Brain microvascular endothelial cell (primary cell): ENCODE measurements around the gene GINS1.

Experiments
- DNase-seq: peaks from one replicate; pipeline ENCODE4 v3.0.0-alpha.2; 2020
- H3K27ac ChIP-seq: fragments of 250-450 bp; sonication (Bioruptor Pico); 2 replicates; pipeline ENCODE4 v1.5.1; 2020; ENCODE audit warnings: mild to moderate bottlenecking, moderate library complexity
- H3K27me3 ChIP-seq: fragments of 250-450 bp; sonication (Bioruptor Pico); replicated peaks from 2 replicates; pipeline ENCODE4 v1.5.1; 2020; ENCODE audit warnings: mild to moderate bottlenecking
- H3K36me3 ChIP-seq: fragments of 250-450 bp; sonication (Bioruptor Pico); replicated peaks from 2 replicates; pipeline ENCODE4 v1.5.1; 2020; ENCODE audit warnings: mild to moderate bottlenecking
- H3K4me3 ChIP-seq: 2 replicates; pipeline ENCODE4 v1.5.1; 2011; ENCODE audit warnings: low read depth, mild to moderate bottlenecking, control low read depth, low read length, moderate library complexity
- CTCF ChIP-seq: IDR thresholded peaks from 2 replicates; pipeline ENCODE4 v1.5.1; 2011; ENCODE audit warnings: low read depth, mild to moderate bottlenecking, moderate library complexity, low read length, control low read depth, inconsistent platforms; ENCODE audit errors: missing control alignments
- in situ Hi-C: cut with HindIII; loops from 2 replicates; pipeline ENCODE4 v1.10.0; 2017; ENCODE audit warnings: low sequenced_read_pairs, low pct_ligation_motif_present

The GINS1 gene

GRCh38 chr20:25453035-25453810, 45.8 kb downstream of the GINS1 start:
- in situ Hi-C loops = no loop called here
- H3K36me3 ChIP-seq = no peaks in the 10 kb centered on the region
- H3K4me3 ChIP-seq = no peak overlapping the region
- DNase-seq = no peak
- H3K27ac ChIP-seq = no peak overlapping the region
- H3K27me3 ChIP-seq = no peaks in the 10 kb centered on the region
- no peak for TF ChIP-seq CTCF

DNA sequence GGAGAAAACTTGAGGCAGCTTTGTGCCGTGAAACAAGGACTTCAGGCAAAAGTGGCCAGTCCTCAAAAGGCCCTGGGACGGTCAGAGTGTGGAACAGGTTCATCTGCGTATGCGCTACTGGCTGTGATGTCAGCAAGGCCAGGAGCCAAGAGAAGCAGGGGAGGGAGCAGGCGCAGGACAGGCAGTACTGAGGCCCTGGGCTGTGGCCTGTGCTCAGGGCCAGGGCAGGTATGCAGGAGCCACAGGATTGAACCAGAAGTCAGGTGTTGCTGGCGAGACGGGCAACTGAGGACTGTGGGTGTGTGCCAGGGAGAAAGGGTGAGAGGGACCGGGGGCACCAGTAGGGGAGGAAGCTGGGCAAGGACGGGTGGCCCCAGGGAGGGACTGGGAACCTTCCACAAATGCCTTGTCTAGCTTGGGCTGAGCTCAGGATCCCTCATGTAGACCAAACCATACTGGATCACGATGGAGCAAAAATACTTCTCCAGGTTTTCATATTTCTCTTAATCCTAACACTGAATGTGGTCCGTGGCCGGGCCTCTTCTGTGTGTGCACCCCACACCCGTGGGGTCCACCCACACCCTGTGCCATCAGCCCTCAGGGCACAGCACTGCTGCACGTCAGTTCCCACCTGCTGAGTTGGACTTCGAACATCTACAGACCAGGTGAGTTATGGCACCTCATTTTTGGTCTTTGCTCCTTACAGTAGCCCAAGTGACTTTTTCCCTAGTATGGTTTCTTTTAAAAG, 46.9 kb downstream of the GINS1 start:
- Histone ChIP-seq H3K27me3 (no peaks in the 10 kb centered on the region), H3K4me3 (no peak overlapping the region), H3K27ac (no peak overlapping the region), H3K36me3 (no peaks in the 10 kb centered on the region)
- TF ChIP-seq CTCF = no peak
- in situ Hi-C loops = no loop called here
- no peak for DNase-seq

DNA sequence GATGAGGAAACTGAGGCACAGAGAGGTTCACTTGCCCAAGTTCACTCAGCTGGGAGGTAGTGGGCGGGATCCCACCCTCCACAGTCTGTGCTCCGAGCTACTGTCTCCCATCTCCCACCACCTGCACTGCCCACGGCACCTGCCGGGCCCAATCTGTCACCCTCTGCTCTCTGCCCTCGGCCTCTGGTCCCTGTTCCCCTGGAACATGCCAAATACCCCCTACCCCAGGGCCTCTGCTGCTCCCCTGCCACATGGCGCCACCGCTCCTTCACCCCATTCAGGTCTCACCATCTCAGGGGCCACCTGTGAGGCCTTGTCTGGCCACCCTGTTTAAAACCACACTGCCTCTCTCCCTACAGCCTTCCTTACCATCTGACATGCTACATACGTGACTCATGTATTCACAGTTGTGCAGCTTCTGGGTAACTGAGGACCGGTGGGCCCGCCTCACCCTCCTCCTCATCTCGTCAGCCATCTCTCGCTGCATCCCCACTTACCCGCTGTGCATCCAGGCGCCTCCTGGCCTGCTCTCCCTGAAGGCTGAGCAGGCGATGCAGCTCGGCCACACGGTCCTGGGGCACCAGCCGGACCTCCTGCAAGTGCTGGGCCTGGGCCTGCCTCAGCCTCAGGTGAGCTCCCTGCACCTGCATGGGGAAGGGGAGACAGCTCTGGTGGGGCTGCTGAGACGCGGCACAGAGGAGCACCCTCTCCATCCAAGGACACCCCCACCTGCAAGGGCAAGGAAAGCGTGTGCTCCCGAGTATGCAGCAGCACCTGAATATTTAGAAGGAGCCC, 50.6 kb downstream of the GINS1 start:
- Histone ChIP-seq H3K36me3 (no peaks in the 10 kb centered on the region), H3K4me3 (no peak overlapping the region), H3K27ac (no peak overlapping the region), H3K27me3 (no peaks in the 10 kb centered on the region)
- DNase-seq = no peak
- in situ Hi-C loops = no loop called here
- TF ChIP-seq CTCF = no peak

GRCh38 chr20:25459111-25459830, 51.8 kb downstream of the GINS1 start:
- peaks cover 3% of the 10 kb centered on the region for H3K36me3 ChIP-seq
- no peak for TF ChIP-seq CTCF
- in situ Hi-C loops = no loop called here
- H3K27me3 ChIP-seq = no peaks in the 10 kb centered on the region
- DNase-seq = no peak
- no peak overlapping the region for H3K4me3 ChIP-seq
- no peak overlapping the region for H3K27ac ChIP-seq

DNA sequence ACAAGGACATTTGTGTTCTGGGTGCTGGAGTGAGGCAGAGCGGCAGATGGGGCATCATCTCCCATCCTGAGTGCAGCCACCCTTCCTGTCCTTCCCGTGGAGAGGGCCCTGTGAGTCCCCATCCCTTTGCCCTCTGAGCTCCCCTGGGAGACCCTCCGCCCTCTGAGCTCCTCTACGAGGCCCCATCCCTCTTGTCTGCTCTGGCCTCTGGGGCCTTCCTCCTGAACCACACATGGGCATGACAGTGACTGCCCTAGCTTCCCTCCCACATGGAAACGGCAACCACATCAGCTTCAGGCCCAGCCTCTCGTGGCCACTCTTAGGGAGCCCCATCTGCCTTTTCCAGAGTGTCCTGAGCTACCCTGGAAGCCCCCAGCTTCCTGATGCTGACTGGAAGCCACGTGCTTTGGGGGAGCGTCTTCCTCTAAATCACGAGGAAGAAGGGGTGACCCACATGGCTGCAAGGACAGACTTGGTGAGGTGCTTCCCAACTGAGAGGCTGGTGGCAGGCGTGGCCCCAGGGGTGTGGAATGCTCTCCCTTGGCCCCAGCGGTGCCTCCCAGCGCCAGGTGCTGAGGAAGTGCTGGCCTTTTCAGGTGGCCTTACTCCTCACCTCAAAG, 52.6 kb downstream of the GINS1 start:
- H3K36me3 ChIP-seq = peaks cover 7% of the 10 kb centered on the region
- no peak for DNase-seq
- in situ Hi-C loops = no loop called here
- H3K4me3 ChIP-seq = no peak overlapping the region
- no peaks in the 10 kb centered on the region for H3K27me3 ChIP-seq
- H3K27ac ChIP-seq = no peak overlapping the region
- no peak for TF ChIP-seq CTCF
